Heart right ventricle (tissue), 16 donors: ENCODE results near the gene CDKN2C. TPM values are rescaled to one million over a fixed set of nuclear protein-coding genes. Genes with fewer than 3 reads are reported as not detected.

Source experiments
- ATAC-seq, 8 donors: fragments of 200-7000 bp; cut with Tn5 transposase; one replicate each; pipeline ENCODE4 v1.9.1; 2020; ENCODE audit warnings: mild to moderate bottlenecking in 8 of 8, moderate library complexity in 8 of 8, moderate number of reproducible peaks in 1 of 8
- DNase-seq, 2 donors: peaks; one replicate each; pipeline ENCODE4 v3.0.0-alpha.2; 2020
- H3K27ac ChIP-seq, 10 donors: fragments of 200-600 bp; sonication (generic) in 2 of 10; one replicate each; pipeline versions ENCODE4 v1.5.0 to v1.8.0; 2020 to 2022; ENCODE audit warnings: mild to moderate bottlenecking in 3 of 10
- H3K27me3 ChIP-seq, 7 donors: fragments of 200-600 bp; one replicate each; pipeline ENCODE4 v1.8.0; 2021 to 2022; ENCODE audit warnings: mild to moderate bottlenecking in 2 of 7
- H3K36me3 ChIP-seq, 9 donors: fragments of 200-600 bp; sonication (generic) in 1 of 9; one replicate each; pipeline versions ENCODE4 v1.5.0 to v1.8.0; 2020 to 2022; ENCODE audit warnings: mild to moderate bottlenecking in 2 of 9
- H3K4me1 ChIP-seq, 9 donors: fragments of 200-600 bp; sonication (generic) in 1 of 9; one replicate each; pipeline versions ENCODE4 v1.5.0 to v1.8.0; 2020 to 2022; ENCODE audit warnings: mild to moderate bottlenecking in 4 of 9
- H3K4me3 ChIP-seq, 10 donors: fragments of 200-600 bp; sonication (generic) in 2 of 10; one replicate each; pipeline versions ENCODE4 v1.5.0 to v1.8.0; 2020 to 2022; ENCODE audit warnings: mild to moderate bottlenecking in 7 of 10, moderate library complexity in 2 of 10
- H3K9me3 ChIP-seq, 11 donors: fragments of 200-600 bp in 10 of 11; sonication (generic) in 2 of 11; one replicate each; pipeline versions ENCODE4 v1.5.0 to v1.8.0; 2013 to 2022; ENCODE audit warnings: mild to moderate bottlenecking in 2 of 11, control low read depth in 1 of 11, moderate library complexity in 1 of 11
- WGBS, 2 donors: extraction: QIAGEN DNeasy Blood & Tissue Kit; methylation state at CpG; one replicate each; pipeline ENCODE4 v1.1.7; 2013; ENCODE audit warnings: inconsistent platforms in 1 of 2; 5-methylcytosine and 5-hydroxymethylcytosine counted together
- intact Hi-C, 10 donors: fragments of 100-400 bp; cut with DNase I; formaldehyde crosslinking; loops; one replicate each; pipeline versions ENCODE4 v1.11.1 to v1.14.2; 2022
- long read RNA-seq, 3 donors: library from polyadenylated mRNA; unstranded; transcript quantifications; one replicate each; pipeline ENCODE4 v2.0.0, GENCODE V29; 2020 to 2021
- polyA plus RNA-seq, 2 donors: library from polyadenylated mRNA; stranded (reverse); fragments of 200-250 nt; gene quantifications; one replicate each; pipeline ENCODE4 v1.2.3, GENCODE V29; 2013
- total RNA-seq, 10 donors: library from RNA; stranded (reverse); fragmentation: NEBNext Ultra II Directional in 3 of 10; extraction: Animal tissue kit (Norgen Biotek cat#: 25700) in 3 of 10; gene quantifications; one replicate each; pipeline versions ENCODE4 v1.2.1 to v1.2.4, GENCODE V29; 2021 to 2023
- TF ChIP-seq, protein P1 (sequence below), 9 donors: fragments of 200-600 bp; sonication (generic) in 2 of 9; IDR thresholded peaks; one replicate each; pipeline versions ENCODE4 v1.5.0 to v1.8.0; 2021 to 2022; ENCODE audit warnings: antibody characterized with exemption in 9 of 9, mild to moderate bottlenecking in 5 of 9, moderate library complexity in 1 of 9
- donor health status: Arrhythmogenic right ventricular cardiomyopathy.
- donor health status: ischemic (EF 13 %, LVEDD 7.1; RV severe dilation, severe dysfunction).
- donor health status: healthy with polysubstance abuse.
- donor health status: DM: no; HTN: yes; CAD: no.
- donor health status: DM: no; HTN: no; CAD: no.
- donor health status: ischemic (EF 25% LVEDD 6.9; RV normal size, moderate dysfunction).
- donor health status: ischemic (EF 25% LVEDD 5.7; RV mildly dilated, moderate dysfunction).
- donor health status: healthy.
- donor health status: DM: yes; HTN: yes; CAD: no.
- donor health status: Ischemic cardiomyopathy.
- donor health status: ischemic (EF 35%, LVEDD 5.7; RV mildly dilated, moderate dysfunction).
- donor health status: nonischemic (EF 11% LVEDD 7.7; RV severe dilation, severe dysfunction).
- donor health status: DM: yes; HTN: yes; CAD: no.
- donor health status: PGD.
- donor health status: ischemic (EF 29% LVEDD 5.4; RV normal size, mild dysfunction).
- donor health status: nonischemic (EF 23%, LVEDD 6.1; RV moderate dilation, normal function).

CDKN2C gene
- total RNA-seq (10 to 100 TPM in 9 of 10 donors, 1 to 10 TPM in 1; 8.2 to 26.3 (median 12.8) TPM), polyA plus RNA-seq (10 to 100 TPM in 1 of 2 donors, 1 to 10 TPM in 1; 9.1 to 11.3 TPM)
- long read RNA-seq, donor 1, transcript CDKN2C-202 (2 exons, 1,220 nt): minor isoform, 15 of 35 reads
- long read RNA-seq, donor 1, transcript CDKN2C-203 (3 exons, 2,086 nt): major isoform, 18 of 35 reads
- long read RNA-seq, donor 1, partial matches to known transcripts: 1 of 35 reads
- long read RNA-seq, donor 1, other reads (novel, unspliced or antisense): 1 of 35 reads
- long read RNA-seq, donor 2, transcript CDKN2C-202 (2 exons, 1,220 nt): minor isoform, 5 of 14 reads
- long read RNA-seq, donor 2, transcript CDKN2C-203 (3 exons, 2,086 nt): major isoform, 9 of 14 reads
- long read RNA-seq, donor 2, partial matches to known transcripts: 0 of 14 reads
- long read RNA-seq, donor 2, other reads (novel, unspliced or antisense): 0 of 14 reads
- long read RNA-seq, donor 3, transcript CDKN2C-202 (2 exons, 1,220 nt): major isoform, 7 of 8 reads
- long read RNA-seq, donor 3, partial matches to known transcripts: 0 of 8 reads
- long read RNA-seq, donor 3, other reads (novel, unspliced or antisense): 0 of 8 reads

DNA sequence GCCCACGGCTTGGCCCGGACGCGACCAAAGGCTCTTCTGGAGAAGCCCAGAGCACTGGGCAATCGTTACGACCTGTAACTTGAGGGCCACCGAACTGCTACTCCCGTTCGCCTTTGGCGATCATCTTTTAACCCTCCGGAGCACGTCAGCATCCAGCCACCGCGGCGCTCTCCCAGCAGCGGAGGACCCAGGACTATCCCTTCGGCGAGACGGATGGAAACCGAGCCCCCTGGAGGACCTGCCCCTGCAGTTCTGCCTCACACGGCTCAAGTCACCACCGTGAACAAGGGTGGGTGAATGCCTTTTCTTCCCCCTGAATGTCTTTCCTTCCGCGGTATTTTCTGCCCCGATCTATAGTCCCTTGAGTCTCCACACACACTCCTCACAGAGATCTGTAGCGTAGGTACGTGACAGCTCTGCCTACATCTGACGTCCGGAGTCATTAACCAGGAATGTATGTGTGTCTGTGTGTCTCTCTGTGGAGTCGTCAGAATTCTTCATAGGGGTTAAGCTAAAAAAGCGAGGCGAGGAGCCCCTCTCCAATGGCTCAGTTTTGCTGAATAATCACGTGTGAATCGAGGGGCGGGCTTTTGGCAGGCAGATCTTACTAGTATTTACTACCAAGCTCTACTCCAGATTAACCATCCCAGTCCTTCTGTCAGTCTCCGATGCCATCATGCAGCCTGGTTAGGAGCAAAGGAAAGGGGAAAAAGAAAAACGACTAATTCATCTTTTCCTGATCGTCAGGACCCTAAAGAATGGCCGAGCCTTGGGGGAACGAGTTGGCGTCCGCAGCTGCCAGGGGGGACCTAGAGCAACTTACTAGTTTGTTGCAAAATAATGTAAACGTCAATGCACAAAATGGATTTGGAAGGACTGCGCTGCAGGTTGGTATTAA is at the start of gene CDKN2C:
Gene CDKN2C, plus strand, starts transcription at position 635 of the 898 bp plus-strand sequence. Its CDS starts 124 bp downstream, at position 759.
- peaks cover 0 to 42% (median 23%) of the 10 kb centered on the region in 9 donors for H3K4me1 ChIP-seq
- H3K9me3 ChIP-seq: no peaks in the 10 kb centered on the region
- no peaks in the 10 kb centered on the region for H3K27me3 ChIP-seq
- TF ChIP-seq, protein P1, sequence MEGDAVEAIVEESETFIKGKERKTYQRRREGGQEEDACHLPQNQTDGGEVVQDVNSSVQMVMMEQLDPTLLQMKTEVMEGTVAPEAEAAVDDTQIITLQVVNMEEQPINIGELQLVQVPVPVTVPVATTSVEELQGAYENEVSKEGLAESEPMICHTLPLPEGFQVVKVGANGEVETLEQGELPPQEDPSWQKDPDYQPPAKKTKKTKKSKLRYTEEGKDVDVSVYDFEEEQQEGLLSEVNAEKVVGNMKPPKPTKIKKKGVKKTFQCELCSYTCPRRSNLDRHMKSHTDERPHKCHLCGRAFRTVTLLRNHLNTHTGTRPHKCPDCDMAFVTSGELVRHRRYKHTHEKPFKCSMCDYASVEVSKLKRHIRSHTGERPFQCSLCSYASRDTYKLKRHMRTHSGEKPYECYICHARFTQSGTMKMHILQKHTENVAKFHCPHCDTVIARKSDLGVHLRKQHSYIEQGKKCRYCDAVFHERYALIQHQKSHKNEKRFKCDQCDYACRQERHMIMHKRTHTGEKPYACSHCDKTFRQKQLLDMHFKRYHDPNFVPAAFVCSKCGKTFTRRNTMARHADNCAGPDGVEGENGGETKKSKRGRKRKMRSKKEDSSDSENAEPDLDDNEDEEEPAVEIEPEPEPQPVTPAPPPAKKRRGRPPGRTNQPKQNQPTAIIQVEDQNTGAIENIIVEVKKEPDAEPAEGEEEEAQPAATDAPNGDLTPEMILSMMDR (IDR thresholded peaks at IDR 0.05): no peak
- no peaks in the 10 kb centered on the region for H3K36me3 ChIP-seq
- H3K4me3 ChIP-seq: peak within 1 kb of the TSS; percentile 70 to 95 (median 82)
- WGBS, 2 donors: 0 to 1% methylated on average over 44 of the region's 44 CpGs
- ATAC-seq: peak; percentile 24 to 61 (median 48)
- intact Hi-C loops: loop anchor here in 3 of 10 donors (1.0 to 10.0 kb wide), 4 partner anchors 7 to 545 kb away; partner anchors contain the start of gene EPS15 (in 1 of the 3)
- peak within 1 kb of the TSS; percentile 47 to 99 (median 97) for H3K27ac ChIP-seq
- peak; percentile 61 to 83 for DNase-seq

DNA sequence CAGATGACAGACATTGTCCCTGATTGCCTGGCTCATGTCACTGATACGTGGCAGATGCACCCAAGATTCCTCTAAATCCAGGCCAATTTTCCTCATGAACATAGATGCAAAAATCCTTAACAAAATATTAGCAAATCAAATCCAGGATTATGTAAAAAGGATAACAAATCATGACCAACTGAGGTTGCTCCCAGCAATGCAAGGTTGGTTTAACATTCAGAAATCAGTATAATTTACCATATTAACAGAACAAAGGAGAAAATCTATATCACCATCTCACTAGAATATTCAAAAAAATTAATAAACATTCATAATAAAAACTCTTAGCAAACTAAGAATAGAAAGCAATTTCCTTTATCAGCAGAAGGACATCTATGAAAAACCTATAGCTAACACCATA is 49.6 kb upstream of the CDKN2C start:
- WGBS, 2 donors: 96 to 98% methylated on average over 1 of the region's 1 CpG
- H3K36me3 ChIP-seq: no peaks in the 10 kb centered on the region
- no peak for ATAC-seq
- H3K4me1 ChIP-seq: peaks cover 0 to 20% (median 15%) of the 10 kb centered on the region in 9 donors
- H3K9me3 ChIP-seq: peaks cover 0 to 27% (median 0%) of the 10 kb centered on the region in 11 donors
- H3K4me3 ChIP-seq: no peak overlapping the region
- H3K27ac ChIP-seq: no peak overlapping the region
- H3K27me3 ChIP-seq: no peaks in the 10 kb centered on the region
- DNase-seq: no peak
- intact Hi-C loops: loop anchor here in 6 of 10 donors (5.0 to 10.0 kb wide), 6 partner anchors 122 to 274 kb away; no protein-coding TSS in a partner anchor
- TF ChIP-seq, protein P1 (IDR thresholded peaks at IDR 0.05): no peak

DNA sequence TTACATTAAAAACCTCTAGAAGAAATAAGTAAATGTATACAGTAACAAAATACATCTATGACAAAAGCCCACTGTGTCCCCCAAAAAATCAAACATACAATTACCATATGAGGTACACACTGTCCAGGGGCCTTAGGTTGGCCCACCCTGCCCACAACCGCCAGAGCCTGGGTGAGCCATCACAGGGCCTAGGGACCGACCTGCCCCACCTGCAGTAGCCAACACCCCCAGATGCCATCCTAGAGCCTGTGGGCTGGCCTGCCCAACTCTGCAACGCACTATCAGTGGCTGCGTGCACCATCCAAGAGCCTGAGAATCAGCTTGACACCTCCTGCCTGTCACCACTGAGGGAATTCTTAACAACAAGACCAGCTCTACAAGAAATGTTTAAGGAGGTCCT is 49.0 kb upstream of the CDKN2C start:
- ATAC-seq (no peak), DNase-seq (no peak)
- H3K4me1 ChIP-seq: peaks cover 0 to 19% (median 11%) of the 10 kb centered on the region in 9 donors
- no peak overlapping the region for H3K27ac ChIP-seq
- 72 to 80% methylated on average over 4 of the region's 4 CpGs for WGBS, 2 donors
- H3K27me3 ChIP-seq: no peaks in the 10 kb centered on the region
- H3K9me3 ChIP-seq: peaks cover 0 to 27% (median 0%) of the 10 kb centered on the region in 11 donors
- intact Hi-C loops: loop anchor here in 6 of 10 donors (5.0 to 10.0 kb wide), 6 partner anchors 121 to 274 kb away; no protein-coding TSS in a partner anchor
- TF ChIP-seq, protein P1 (IDR thresholded peaks at IDR 0.05): no peak
- H3K4me3 ChIP-seq: no peak overlapping the region
- H3K36me3 ChIP-seq: no peaks in the 10 kb centered on the region
